Spinal cord (tissue), 10 donors: ENCODE data around the gene DCUN1D5. TPM values are rescaled to one million over a fixed set of nuclear protein-coding genes. Genes with fewer than 3 reads are reported as not detected.
A peak's percentile ranks its signal among the peaks of the same experiment; 100 is the strongest.

Experiments used
- DNase-seq, 6 donors: peaks; one replicate each; pipeline versions ENCODE4 v3.0.0 to v3.0.0-alpha.2; 2013 to 2015; ENCODE audit warnings: low spot score in 6 of 6, low read depth in 4 of 6
- H3K27ac ChIP-seq: one replicate; pipeline ENCODE4 v1.5.1; 2013; ENCODE audit warnings: low read depth, low read length, control low read depth
- H3K27me3 ChIP-seq: one replicate; pipeline ENCODE4 v1.6.1; 2013; ENCODE audit warnings: low read length; ENCODE audit not compliant: control insufficient read depth, insufficient read depth
- H3K36me3 ChIP-seq: one replicate; pipeline ENCODE4 v1.6.1; 2013; ENCODE audit warnings: low read length; ENCODE audit not compliant: control insufficient read depth, insufficient read depth
- H3K4me1 ChIP-seq: one replicate; pipeline ENCODE4 v1.6.1; 2013; ENCODE audit warnings: low read length; ENCODE audit not compliant: control insufficient read depth, insufficient read depth
- H3K4me3 ChIP-seq: one replicate; pipeline ENCODE4 v1.5.1; 2013; ENCODE audit warnings: low read depth, low read length, control low read depth
- H3K9me3 ChIP-seq: one replicate; pipeline ENCODE4 v1.6.1; 2013; ENCODE audit warnings: low read length; ENCODE audit not compliant: control insufficient read depth, insufficient read depth
- WGBS: methylation state at CpG from one replicate; pipeline ENCODE4 v1.1.5; 2013; ENCODE audit warnings: missing lambda C conversion rate; ENCODE audit not compliant: insufficient coverage; 5-methylcytosine and 5-hydroxymethylcytosine counted together
- polyA plus RNA-seq, 2 donors: library from polyadenylated mRNA; unstranded; fragments of 120-200 nt; gene quantifications; one replicate each; pipeline ENCODE4 v1.2.1, GENCODE V29; 2013; ENCODE audit not compliant: insufficient read length in 2 of 2
- total RNA-seq, 2 donors: library from RNA; depleted of rRNA in 1 of 2; stranded (reverse); fragments of 120-200 nt in 1 of 2; fragments of >200 nt in 1 of 2; gene quantifications; one replicate each; pipeline versions ENCODE4 v1.2.3 to v1.2.4, GENCODE V29; 2013 to 2014
- donor health status: healthy.

DCUN1D5 gene
- total and polyA plus RNA-seq, 4 donors: 30.8 to 42.7 (median 32.8) TPM

GRCh38 chr11:103067118-103067517, 24.8 kb downstream of the DCUN1D5 start:
- no peak for DNase-seq
- no CpG with 5 or more reads among the region's 1 CpG for WGBS
- Histone ChIP-seq H3K27ac (no peak overlapping the region), H3K36me3 (peaks cover 3% of the 10 kb centered on the region), H3K9me3 (no peaks in the 10 kb centered on the region), H3K27me3 (no peaks in the 10 kb centered on the region), H3K4me3 (no peak overlapping the region), H3K4me1 (no peaks in the 10 kb centered on the region)

- H3K4me1 ChIP-seq: no peaks in the 10 kb centered on the region
- H3K4me3 ChIP-seq: no peak overlapping the region
- DNase-seq: no peak
- peaks cover 3% of the 10 kb centered on the region for H3K36me3 ChIP-seq
- H3K27me3 ChIP-seq: no peaks in the 10 kb centered on the region
- H3K9me3 ChIP-seq: no peaks in the 10 kb centered on the region
- no peak overlapping the region for H3K27ac ChIP-seq
- WGBS: no CpG with 5 or more reads among the region's 1 CpG
Observed at GRCh38 chr11:103061656-103062055, 30.3 kb downstream of the DCUN1D5 start.

GRCh38 chr11:103055221-103055890, 36.6 kb downstream of the DCUN1D5 start:
- H3K27me3 ChIP-seq: no peaks in the 10 kb centered on the region
- WGBS: 70% methylated on average over 2 of the region's 3 CpGs

GRCh38 chr11:103053997-103054396, 38.0 kb downstream of the DCUN1D5 start:
- Histone ChIP-seq H3K9me3 (no peaks in the 10 kb centered on the region), H3K27me3 (no peaks in the 10 kb centered on the region), H3K36me3 (no peaks in the 10 kb centered on the region), H3K27ac (no peak overlapping the region), H3K4me3 (no peak overlapping the region), H3K4me1 (no peaks in the 10 kb centered on the region)
- WGBS: no CpG with 5 or more reads among the region's 3 CpGs
- DNase-seq: no peak

More at GRCh38 chr11:103055221-103055890, 36.6 kb downstream of the DCUN1D5 start:
- Histone ChIP-seq H3K4me1 (no peaks in the 10 kb centered on the region), H3K4me3 (no peak overlapping the region), H3K36me3 (no peaks in the 10 kb centered on the region), H3K27ac (no peak overlapping the region), H3K9me3 (no peaks in the 10 kb centered on the region)
- peak in 4 of 6 donors; percentile 15 to 87 (median 56) for DNase-seq

GRCh38 chr11:103051981-103052380, 40.0 kb downstream of the DCUN1D5 start:
- WGBS: 40% methylated on average over 1 of the region's 4 CpGs
- no peak overlapping the region for H3K27ac ChIP-seq
- no peaks in the 10 kb centered on the region for H3K9me3 ChIP-seq
- no peaks in the 10 kb centered on the region for H3K27me3 ChIP-seq
- no peak for DNase-seq
- no peaks in the 10 kb centered on the region for H3K36me3 ChIP-seq
- no peaks in the 10 kb centered on the region for H3K4me1 ChIP-seq
- no peak overlapping the region for H3K4me3 ChIP-seq

GRCh38 chr11:103051151-103051801, 40.7 kb downstream of the DCUN1D5 start:
- H3K27me3 ChIP-seq: no peaks in the 10 kb centered on the region

GRCh38 chr11:103050351-103050750, 41.6 kb downstream of the DCUN1D5 start:
- H3K27ac ChIP-seq: no peak overlapping the region
- H3K27me3 ChIP-seq: no peaks in the 10 kb centered on the region
- H3K4me3 ChIP-seq: no peak overlapping the region

More at GRCh38 chr11:103051151-103051801, 40.7 kb downstream of the DCUN1D5 start:
- no peak for DNase-seq
- Histone ChIP-seq H3K36me3 (no peaks in the 10 kb centered on the region), H3K27ac (no peak overlapping the region), H3K4me1 (no peaks in the 10 kb centered on the region), H3K4me3 (no peak overlapping the region), H3K9me3 (no peaks in the 10 kb centered on the region)
- no CpG with 5 or more reads among the region's 1 CpG for WGBS

GRCh38 chr11:103047837-103048236, 44.1 kb downstream of the DCUN1D5 start:
- Histone ChIP-seq H3K36me3 (no peaks in the 10 kb centered on the region), H3K9me3 (no peaks in the 10 kb centered on the region), H3K27me3 (no peaks in the 10 kb centered on the region), H3K4me3 (no peak overlapping the region), H3K4me1 (no peaks in the 10 kb centered on the region), H3K27ac (no peak overlapping the region)
- no peak for DNase-seq

More at GRCh38 chr11:103050351-103050750, 41.6 kb downstream of the DCUN1D5 start:
- Histone ChIP-seq H3K4me1 (no peaks in the 10 kb centered on the region), H3K36me3 (no peaks in the 10 kb centered on the region), H3K9me3 (no peaks in the 10 kb centered on the region)
- DNase-seq: no peak

GRCh38 chr11:103043826-103044678, 47.9 kb downstream of the DCUN1D5 start:
- no CpG with 5 or more reads among the region's 7 CpGs for WGBS

More at GRCh38 chr11:103043826-103044678, 47.9 kb downstream of the DCUN1D5 start:
- no peaks in the 10 kb centered on the region for H3K27me3 ChIP-seq
- no peak overlapping the region for H3K4me3 ChIP-seq
- no peaks in the 10 kb centered on the region for H3K9me3 ChIP-seq
- DNase-seq: no peak
- H3K36me3 ChIP-seq: no peaks in the 10 kb centered on the region
- H3K4me1 ChIP-seq: no peaks in the 10 kb centered on the region
- H3K27ac ChIP-seq: no peak overlapping the region
